Glomerular visceral epithelial cell (primary cell): ENCODE data around the gene RNF169.

Experiments
- DNase-seq: peaks from one replicate; pipeline ENCODE4 v3.0.0-alpha.2; 2016; ENCODE audit errors: extremely low spot score

RNF169 gene

DNA sequence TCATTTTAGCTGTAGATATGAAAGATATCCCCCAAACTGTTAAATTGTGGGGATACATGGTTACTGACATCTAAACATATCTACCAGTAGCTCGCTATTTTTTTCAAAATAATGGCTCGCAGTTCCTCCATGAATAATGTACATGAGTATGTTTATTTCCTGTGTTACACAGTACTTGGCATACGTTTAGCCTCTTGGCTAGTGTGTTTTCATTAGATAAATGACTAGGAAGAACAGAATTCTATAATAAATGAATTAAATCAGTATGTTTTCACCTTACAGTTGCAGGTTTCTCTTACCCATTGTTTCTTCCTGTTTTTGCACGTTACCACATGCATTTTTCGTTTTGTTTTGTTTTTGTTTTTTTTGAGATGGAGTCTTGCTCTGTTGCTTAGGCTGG lies 21.8 kb downstream of the RNF169 start:
- no peak for DNase-seq

DNA sequence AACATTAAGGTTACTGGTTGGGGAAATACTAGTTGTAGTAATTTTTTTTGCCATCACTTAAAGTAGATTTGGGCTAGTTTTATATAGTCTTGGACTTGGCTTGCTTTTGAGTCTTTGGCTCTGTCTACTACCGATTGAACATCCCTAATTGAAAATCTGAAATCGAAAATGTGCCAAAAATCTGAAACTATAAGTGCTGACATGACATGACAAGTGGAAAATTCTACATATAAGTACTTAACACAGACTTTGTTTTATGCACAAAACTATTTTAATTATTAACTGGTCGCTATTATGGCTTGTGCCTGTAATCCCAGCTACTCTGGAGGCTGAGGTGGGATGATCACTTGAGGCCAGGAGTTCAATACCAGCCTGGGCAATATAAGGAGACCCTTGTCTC lies 22.5 kb downstream of the RNF169 start:
- DNase-seq = no peak

DNA sequence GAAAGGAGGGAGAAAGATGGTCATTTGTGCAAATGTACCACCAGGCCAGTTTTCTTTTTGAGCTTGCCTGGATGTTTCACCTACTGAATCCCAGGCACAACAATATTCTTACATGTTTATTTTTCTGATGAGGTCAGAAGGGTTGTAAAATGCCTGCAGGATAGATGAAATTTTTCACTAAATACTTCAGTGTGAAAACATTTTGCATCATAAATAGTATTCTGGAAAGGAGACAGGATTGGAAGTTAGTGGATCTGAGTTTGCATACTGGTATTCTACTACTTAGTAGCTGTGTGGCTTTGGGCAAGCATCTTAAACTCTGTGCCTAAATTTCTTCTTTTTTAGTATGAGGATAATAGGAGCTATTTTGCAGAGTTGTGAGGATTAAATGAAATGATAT lies 24.8 kb downstream of the RNF169 start:
- no peak for DNase-seq

DNA sequence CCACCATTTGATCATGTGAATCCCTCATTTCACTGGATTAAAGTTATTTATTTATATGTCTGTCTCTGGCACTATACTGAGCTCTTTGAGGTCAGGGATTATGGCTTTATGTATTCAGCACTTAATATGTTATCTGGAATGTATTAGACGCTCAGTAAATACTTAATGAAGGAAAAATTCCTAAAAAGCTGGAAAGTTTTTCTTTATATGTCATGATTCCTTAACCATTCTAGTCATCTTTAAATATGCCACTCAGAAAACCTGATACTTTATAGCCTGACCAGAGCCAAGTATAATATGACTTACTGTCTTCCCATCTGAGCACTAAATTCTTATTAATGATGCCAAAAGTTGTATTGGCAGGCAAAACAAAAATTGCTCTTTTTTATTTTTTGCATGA lies 27.1 kb downstream of the RNF169 start:
- no peak for DNase-seq

DNA sequence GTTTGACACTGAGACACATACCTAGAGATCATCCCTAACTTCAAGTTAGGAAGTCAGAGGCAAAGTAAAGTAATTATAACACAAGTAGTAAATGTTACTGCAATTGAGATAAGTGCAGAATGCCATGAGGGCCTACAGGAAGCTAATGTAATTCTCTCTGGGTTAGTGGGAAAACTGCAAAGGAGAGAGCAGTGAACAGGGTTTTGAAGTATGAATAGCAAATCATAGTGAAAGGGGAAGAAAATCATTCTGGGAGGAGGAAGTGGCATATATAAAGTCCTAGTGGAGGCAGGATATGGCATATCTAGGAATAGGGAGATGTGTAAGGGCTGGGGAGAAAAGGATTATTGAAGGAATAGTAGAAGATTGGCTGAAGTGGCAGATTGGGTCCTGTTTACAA lies 27.9 kb downstream of the RNF169 start:
- DNase-seq = no peak

DNA sequence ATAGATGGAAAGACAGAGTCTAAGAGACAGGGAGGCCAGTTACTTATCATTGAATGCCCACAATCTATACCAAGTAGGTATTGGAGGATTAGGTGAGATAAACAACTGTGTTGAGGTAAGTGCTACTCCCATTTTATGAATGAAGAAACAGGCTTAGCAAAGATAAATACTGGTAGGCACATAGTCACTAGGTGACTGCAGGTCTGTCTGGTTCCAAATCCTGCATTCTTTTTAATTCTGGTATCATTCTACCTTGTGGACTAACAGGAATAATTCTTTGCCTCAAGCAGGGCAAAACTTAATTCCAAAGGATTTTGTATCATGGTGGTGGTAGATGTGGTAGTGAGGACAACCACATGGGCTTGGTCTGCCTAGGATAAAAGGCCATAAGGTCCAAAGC lies 28.4 kb downstream of the RNF169 start:
- DNase-seq = no peak

DNA sequence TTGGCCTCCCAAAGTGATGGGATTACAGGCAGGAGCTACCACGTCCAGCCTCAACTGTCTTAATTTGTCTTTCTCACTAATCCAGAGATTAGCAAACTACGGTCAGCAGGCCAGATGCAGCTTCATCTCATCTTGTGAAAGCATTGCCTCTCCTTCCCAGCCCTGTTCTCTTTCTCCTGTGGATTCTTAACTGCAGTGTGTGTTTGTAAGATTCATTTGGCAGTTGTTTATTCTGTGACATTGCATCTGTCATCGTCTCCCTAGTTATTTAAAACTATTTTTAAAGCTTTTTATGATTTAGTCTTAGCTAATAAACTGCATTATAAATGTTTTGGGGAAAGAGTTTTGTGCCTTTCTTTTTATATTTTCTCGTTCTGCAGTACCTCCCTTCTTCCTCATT lies 29.2 kb downstream of the RNF169 start:
- no peak for DNase-seq

DNA sequence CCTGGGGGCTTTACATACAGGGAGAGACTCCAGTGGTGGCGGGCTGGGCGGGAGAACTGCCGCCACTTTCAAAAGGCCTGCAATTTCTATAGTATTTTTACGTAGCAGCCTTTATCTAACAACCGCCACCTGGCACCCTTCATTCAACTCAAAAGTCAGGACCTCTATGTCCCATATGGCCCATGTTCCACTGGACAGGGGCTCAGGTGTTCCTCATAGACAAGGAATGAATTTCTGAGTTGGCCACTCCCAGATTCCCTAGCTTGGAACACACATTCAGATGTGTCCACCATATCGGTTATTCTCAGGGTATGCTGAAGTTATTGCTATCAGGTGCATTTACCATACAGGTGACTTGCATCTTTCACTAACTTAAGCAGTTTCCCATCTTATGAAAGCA lies 29.9 kb downstream of the RNF169 start:
- no peak for DNase-seq

DNA sequence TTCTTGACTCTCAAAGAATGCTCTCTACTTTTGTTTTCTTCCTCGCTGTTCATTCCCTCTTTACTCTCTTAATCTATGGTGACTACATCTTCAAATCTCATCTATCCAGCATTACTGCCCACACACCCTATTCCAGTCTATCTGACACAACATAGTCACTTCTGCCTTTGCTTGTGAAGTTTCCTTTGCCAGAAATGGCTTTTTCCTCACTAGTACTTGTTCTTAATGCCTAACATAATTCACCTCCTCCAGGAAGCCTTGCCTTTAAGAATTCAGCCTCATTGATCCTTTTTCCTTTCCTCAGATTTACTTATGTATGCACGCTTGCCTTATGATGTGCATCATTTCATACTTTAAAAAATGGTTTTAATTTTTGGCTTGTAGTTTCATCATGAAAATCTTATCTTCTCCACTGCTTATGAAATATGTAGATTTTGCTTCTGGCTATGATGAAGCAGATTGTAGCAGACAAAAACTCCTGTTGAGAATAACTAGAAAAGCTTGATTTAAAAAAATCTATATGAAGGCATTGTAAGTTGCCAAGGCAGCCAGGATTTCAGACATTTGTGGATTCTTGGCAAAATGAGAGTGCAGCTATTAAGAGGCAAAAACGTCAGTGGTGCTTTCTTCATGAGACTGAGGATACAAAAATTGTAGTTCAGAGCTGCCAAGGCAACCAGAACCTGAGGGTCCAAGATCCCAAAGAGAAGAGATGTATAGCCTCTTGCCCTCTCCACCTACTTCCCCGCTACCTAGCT lies 31.8 kb downstream of the RNF169 start:
- DNase-seq = no peak

DNA sequence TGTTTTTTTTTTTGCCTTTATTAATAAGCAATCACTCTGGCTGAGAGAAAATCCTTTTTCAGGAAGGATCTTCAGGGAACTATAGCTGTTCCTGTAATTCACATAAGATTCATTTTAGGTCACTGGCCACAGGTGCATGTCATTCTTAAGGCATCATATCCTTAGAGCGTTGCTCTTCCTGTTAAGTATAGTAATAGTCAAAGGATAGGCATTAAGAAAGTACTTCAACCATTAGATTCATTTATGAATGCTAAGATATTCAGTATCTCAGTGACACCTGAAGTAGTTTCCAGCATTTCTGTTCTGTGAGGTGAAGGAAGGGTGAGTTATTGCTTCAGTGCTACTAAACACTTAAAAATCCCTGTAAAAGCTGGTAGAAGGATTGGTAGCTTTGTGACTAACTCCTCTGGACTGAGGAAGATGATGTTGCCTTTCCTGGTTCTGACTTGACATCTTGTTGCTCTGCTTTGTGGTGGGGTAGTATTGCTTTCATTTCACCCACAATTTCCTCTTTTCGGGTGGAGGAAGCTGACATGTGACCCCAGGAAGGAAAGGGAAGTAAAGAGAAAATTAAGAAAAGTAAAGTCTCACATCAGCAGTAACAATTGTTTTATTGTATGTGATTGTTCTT lies 34.7 kb downstream of the RNF169 start:
- peak; percentile 45 for DNase-seq

DNA sequence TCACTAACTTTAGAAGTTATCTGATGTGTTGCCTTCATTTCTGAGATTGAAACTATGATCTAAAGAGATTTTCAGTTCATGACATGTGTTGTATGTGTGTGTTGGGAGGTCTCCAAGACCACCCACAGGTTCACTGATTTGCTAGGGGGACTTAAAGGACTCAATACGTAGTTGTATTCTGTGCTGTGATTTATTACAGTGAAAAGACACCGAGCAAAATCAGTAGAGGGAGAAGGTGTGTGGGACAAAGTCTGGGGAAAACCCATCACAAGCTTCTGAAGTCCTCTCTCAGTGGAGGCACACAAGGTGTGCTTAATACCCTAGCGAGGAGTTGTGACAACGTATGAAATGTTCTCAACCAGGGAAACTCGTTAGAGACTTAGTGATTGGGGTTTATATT lies 35.6 kb downstream of the RNF169 start:
- DNase-seq = no peak

DNA sequence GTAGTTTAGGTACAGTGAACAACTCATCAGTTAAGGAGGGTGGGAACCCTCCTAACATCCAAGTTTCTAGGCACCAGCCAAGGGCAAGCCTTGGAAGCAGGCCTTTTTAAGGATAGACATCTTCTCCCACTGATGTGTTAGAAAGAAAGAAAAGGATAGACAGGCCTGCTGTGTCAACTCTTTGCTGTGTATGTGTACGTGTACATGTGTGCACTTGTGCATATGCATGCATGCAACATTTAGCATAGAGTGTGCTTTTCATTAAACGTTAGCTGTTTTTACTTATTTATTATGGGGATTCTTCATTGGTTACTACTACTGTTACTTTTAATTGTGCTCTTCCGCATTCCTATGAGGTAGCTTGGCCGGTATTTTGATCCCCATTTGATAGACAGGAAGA lies 36.1 kb downstream of the RNF169 start:
- DNase-seq = no peak

DNA sequence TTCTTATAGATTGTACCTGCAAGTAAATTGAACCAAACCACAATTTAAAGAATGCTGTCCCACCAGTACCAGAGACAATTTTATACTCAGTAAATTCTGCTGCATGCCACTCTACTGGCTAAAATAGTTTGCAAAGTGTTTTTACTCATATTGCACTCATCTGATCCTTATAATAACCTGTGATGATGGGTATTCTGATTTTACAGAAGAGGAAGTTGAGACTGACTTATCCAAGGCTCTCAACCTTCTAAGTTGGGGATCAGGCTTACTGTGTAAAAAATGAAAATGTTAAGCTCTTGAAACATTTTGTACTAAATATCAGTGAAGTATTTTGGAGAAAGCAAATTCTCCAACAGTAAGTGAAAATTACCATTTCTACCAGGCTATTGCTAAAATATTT lies 37.9 kb downstream of the RNF169 start:
- DNase-seq = no peak

DNA sequence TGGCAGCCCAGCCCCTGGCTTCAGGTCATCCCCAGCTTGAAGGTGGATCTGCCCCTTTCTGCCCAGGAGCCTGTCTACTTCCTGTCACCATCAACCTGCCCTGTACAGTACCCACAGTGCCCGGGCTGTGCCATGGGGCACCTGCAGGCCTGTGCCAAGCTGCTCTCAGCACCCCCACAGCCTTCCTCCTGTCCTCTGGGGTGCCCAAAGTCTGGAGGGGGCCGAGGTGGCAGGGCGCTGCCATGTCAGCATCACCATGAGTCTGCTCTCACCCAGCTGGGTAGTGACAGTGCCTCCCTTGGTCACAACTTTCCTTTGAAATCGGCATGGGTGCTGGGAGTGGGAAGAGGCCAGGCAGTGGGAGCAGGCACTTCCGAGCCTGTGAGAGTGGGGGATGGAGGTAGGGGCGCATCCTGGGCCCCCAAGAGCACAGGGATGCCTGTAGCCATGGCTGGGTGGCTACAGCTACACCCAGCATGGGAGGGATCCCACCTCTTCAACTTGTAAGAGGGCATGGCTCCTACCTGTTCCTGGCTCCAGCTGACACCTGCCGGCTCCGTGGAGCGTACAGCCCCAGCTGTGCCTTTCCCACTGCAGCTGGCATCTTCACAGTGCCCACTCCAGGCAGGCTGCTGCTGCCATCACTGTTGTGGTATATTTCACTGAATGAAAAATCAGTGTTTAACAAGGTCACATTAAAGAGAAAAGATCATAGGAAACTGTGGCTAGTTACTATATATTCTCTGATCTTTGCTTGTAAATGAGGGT lies 42.9 kb downstream of the RNF169 start:
- no peak for DNase-seq

DNA sequence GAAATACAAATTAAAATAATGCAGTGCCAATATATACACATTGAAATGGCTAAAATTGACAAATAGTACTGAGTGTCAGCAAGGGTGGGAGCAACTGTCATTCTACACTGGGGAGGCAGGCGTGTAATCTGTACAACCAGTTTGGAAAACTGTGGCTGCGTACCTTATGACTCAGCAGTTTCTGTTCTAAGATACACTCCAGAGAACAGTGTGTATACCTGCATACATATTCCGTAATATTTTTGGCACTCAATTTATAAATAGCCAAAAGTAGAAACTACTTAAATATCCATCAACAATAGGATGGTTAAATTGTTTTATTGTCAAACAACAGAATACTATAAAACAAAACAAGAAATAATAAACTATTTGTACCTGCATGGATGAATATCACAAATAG lies 57.6 kb downstream of the RNF169 start:
- no peak for DNase-seq

DNA sequence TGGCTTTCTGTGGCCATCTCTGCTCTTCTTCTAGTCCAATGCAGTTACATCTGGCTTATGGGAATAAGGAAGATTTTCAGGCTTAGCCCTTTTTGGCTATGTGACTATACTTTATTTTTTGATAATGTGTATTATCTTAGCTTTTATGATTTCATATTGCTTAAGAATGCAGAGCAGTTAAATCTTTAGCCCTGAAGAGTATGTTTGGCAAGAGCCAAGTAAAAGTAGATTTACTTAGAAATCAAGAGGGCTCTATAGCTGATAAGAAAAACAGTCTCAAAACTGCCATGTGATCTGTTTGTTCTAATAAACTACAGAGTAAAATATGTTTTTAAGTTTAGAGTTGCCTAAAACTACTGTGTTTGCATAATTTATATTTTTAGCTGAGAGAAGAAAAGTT lies 61.2 kb downstream of the RNF169 start:
- no peak for DNase-seq

DNA sequence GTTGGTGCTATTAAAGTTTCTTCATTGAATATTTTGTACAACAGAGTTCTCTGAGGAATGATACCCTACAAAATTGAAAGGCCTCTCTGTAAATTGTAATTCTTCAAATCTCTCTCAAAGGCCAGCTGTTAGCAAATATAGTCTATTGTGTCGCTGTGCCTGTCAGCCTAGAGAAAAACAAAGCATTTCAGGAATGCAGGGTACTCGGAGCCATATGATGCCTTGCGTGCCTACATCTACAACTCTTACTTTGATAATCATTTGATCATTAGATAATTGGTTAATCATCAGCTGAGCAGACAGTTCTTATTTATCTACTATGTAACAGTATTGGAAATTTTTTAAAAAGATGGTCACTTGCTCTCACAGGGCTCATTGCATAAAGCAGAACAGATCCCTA lies 67.3 kb downstream of the RNF169 start:
- DNase-seq = no peak

DNA sequence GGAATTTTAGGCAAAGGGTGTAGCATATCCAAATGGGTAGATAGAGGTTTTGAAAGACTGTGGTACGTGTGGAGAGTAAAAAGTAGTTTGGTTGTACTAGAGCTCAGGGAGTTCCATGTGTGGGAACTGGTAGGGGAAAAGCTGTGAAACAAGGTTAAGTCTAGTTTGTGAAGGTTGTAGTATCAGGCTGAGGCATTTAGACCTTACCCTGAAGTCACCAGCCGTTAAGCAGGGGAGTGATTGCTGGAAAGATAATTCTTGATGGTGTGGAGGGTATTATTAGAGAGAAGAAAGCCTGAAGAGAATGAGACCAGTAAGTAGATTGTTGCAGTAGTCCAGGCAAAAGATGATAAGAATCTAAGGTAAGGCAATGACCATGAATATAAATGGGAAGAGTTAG lies 68.0 kb downstream of the RNF169 start:
- no peak for DNase-seq

DNA sequence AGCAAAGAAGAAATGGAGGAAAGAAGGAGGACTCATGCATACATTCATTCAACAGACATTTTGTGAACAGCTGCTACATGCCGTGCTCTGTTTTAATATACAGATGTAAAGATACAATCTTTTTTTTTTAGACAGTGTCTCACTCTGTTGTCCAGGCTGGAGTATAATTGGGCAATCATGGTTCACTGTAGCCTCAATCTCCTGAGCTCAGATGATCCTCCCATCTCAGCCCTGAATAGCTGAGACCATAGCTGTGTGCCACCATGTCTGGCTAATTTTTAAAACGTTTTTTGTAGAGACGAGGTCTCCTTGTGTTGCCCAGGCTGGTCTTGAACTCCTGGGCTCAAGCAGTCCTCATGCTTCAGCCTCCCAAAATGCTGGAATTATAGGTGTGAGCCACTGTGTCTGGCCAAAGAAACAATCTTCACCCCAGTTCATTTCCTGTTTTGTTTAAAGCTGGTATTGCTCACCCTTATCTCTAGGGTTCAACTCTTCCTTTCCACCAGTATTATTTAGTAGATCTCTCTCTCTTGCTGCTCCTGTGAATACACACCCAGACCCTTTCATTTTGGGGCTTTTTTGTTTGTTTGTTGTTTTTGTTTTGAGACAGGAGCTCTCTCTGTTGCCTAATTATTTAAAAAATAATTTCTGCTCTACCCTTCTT lies 69.8 kb downstream of the RNF169 start:
- no peak for DNase-seq

DNA sequence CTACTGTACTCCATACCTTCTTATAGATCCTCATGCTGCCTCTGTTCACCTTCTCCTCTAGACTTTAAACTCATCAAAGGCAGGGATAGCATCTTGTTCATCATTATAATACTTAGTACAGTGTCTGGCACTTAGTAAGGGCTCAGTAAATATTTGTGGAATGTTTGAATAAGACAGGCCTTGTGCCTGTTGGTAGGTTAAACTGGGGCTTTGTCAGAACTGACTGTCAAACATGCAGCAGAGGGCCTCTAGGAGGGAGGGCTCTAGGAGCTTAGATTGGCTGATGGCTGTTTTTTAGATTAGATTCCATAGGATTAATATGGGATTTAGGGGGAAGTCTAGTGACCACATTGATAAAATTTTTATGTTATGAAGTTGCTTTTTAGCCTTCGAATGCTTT lies 70.8 kb downstream of the RNF169 start:
- no peak for DNase-seq

DNA sequence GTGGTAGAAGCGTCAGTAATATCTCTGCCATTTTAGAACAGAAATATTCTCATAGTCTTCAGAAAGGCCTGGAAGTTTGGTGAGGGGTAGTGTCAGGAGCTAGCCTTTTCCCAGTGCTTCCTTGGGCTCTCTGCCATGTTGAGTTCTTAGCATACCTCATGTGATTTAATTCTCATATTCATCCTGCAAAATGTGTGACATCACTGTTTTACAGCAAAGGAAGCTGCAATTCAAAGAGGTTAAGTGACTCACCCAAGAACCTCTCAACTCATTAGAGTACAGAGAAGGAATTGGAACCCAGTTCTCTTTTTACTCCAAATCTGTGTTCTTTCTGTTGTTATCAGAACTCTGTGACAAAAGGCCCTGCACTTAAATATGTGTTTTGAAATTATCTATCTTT lies 72.1 kb downstream of the RNF169 start:
- peak; percentile 50 for DNase-seq

DNA sequence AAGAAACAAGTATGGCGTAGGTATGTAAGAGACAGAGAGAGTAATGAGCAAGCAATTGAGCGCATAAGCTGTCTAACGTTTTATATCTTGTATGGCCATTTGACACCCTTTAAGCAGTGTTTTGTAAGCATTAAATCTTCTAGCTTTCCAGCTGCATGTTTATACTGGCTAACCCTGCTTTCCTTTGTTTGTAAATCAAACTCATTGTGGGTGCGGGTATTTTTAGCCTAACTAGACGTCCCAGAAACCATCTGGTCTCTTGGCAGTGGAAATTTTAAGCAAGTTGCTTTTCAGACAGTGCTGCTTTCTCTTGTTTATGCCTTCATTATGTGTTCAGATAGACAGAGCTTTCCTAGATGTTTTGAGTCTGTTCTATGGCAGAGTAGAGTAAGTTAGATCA lies 73.5 kb downstream of the RNF169 start:
- no peak for DNase-seq
